Measurements from ENCODE around the gene TFDP2. TPM values are rescaled to one million over a fixed set of nuclear protein-coding genes. Genes with fewer than 3 reads are reported as not detected.

Gene TFDP2
- total RNA-seq, 1 donor, result 93.7 TPM

DNA sequence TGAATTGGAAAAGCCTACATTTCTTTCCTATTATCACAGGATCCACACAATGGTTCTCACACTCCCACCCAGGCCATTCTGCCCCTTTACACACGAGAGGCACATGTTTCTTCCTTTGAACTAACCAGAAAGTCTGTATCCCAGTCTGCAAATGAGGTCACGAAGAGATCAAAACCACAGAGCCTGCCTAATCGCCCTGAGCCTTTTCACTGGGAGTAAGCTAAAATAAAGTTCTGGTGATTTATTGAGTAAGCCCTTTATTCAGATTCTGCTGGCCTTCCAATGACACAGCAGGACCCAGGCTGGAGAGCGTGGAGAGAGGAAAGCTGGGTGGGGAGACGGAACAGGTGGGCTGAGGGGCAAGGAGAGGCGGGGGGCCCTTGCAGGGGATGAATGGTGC is 194.2 kb downstream of the TFDP2 start:
- H3K4me3 ChIP-seq (ENCODE audit: low read depth, low read length), result no peak overlapping the region
- DNase-seq (ENCODE audit: low read depth), result peak; percentile 59
- TF ChIP-seq, protein P1, sequence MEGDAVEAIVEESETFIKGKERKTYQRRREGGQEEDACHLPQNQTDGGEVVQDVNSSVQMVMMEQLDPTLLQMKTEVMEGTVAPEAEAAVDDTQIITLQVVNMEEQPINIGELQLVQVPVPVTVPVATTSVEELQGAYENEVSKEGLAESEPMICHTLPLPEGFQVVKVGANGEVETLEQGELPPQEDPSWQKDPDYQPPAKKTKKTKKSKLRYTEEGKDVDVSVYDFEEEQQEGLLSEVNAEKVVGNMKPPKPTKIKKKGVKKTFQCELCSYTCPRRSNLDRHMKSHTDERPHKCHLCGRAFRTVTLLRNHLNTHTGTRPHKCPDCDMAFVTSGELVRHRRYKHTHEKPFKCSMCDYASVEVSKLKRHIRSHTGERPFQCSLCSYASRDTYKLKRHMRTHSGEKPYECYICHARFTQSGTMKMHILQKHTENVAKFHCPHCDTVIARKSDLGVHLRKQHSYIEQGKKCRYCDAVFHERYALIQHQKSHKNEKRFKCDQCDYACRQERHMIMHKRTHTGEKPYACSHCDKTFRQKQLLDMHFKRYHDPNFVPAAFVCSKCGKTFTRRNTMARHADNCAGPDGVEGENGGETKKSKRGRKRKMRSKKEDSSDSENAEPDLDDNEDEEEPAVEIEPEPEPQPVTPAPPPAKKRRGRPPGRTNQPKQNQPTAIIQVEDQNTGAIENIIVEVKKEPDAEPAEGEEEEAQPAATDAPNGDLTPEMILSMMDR (IDR thresholded peaks at IDR 0.05; ENCODE audit: insufficient read depth, low read depth, low read length), result no peak

DNA sequence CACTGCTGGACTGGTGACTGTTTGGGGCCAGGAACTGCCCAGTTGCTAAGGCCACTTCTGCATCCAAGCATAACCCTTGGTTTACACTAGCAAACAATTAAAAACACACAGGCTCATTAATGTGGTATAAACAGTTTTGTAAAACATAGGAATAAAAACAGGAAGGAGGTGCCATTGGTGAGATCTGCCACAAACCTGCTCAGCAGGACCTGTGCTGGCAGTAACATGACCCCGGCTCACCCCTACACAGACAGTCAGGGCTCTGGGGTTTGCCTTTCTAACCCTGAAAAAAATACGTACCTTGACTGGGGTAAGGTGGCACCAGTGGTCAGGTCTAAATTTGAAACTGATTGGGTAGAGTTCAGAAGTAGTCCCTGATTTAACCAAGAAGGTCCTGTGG is 196.7 kb downstream of the TFDP2 start:
- TF ChIP-seq, protein P1 (IDR thresholded peaks at IDR 0.05; ENCODE audit: insufficient read depth, low read depth, low read length), result no peak
- no peak overlapping the region for H3K4me3 ChIP-seq (ENCODE audit: low read depth, low read length)
- no peak for DNase-seq (ENCODE audit: low read depth)

DNA sequence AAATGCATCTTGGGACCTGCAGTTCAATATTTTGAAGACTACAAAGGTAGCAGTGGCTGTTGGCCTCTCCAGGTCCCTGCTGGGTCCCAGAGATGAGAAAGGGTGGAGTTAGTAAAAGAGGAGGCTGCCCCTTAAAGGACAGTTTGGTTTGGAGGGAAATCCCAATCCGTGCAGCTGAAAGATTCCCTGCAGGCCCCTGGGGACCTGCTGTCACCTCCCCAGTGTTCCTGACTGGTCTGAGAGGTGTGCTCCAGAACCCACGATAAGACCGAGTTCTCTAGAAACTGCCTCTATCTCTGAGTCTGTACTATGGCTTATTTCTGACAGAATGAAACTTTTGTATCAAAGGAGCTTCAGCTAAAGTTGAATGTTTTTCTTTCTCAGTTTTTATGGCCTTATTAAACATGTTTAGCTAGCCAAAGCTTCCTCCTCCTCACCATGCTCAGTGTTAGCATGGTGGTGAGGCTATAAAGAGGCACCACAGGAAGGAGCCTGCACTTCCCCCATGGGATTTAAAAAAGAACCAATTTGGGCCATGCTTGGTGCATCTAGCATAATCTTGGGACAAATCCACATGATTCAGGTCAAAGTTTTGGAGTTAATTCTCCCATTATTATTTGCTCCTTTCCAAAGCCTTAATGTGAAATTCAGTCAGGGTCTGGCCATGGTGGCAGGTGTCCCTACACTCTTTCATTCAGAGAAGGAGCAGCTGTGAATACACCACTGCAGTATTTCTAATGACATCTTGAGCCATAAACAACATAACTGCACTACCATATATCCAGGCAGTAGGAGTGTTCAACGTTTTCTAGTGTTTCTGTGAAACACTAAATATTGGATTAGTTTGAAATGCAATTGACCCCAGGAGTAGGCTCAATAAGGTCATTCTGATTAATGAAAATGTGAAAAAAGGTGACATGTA is 198.5 kb downstream of the TFDP2 start:
- TF ChIP-seq, protein P1 (IDR thresholded peaks at IDR 0.05; ENCODE audit: insufficient read depth, low read depth, low read length), result no peak
- DNase-seq (ENCODE audit: low read depth), result no peak
- H3K4me3 ChIP-seq (ENCODE audit: low read depth, low read length), result no peak overlapping the region

DNA sequence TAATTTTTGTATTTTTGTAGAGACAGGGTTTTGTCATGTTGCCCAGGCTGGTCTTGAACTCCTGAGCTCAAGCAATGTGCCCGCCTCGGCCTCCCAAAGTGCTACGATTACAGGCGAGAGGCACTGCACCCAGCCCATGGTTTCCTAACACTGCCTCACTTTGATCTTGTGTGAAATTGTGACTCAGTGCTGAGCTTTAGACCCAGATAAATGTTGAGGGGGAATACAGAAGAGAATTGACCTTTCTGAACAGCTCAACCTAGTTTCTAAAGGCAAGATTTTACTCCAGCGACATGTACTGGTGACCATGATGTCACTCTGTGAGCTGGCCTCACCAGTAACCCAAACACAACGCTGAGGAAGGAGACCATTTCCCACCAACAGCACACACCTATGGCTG is 199.4 kb downstream of the TFDP2 start:
- DNase-seq (ENCODE audit: low read depth), result no peak
- no peak overlapping the region for H3K4me3 ChIP-seq (ENCODE audit: low read depth, low read length)
- TF ChIP-seq, protein P1 (IDR thresholded peaks at IDR 0.05; ENCODE audit: insufficient read depth, low read depth, low read length), result no peak

DNA sequence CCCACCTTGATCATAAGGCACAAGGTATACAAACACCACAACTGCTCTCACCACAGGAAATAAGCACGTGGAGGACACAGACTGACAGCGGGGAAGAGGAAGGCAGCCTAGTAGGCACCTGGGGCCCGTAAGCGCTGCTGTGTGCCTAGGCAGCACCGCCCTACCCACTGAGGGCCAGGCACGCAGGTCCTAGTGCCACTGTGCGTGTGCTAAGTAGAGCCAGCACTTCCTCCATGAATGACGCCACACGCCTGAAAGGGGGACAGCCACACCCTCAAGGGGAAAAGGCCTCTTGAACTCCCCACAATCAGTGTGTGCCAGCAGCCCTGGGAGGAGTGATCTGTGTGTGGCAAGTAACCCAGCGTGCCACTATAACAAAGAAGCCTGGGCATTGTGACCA is 199.9 kb downstream of the TFDP2 start:
- H3K4me3 ChIP-seq (ENCODE audit: low read depth, low read length), result no peak overlapping the region
- DNase-seq (ENCODE audit: low read depth), result no peak
- TF ChIP-seq, protein P1 (IDR thresholded peaks at IDR 0.05; ENCODE audit: insufficient read depth, low read depth, low read length), result no peak

DNA sequence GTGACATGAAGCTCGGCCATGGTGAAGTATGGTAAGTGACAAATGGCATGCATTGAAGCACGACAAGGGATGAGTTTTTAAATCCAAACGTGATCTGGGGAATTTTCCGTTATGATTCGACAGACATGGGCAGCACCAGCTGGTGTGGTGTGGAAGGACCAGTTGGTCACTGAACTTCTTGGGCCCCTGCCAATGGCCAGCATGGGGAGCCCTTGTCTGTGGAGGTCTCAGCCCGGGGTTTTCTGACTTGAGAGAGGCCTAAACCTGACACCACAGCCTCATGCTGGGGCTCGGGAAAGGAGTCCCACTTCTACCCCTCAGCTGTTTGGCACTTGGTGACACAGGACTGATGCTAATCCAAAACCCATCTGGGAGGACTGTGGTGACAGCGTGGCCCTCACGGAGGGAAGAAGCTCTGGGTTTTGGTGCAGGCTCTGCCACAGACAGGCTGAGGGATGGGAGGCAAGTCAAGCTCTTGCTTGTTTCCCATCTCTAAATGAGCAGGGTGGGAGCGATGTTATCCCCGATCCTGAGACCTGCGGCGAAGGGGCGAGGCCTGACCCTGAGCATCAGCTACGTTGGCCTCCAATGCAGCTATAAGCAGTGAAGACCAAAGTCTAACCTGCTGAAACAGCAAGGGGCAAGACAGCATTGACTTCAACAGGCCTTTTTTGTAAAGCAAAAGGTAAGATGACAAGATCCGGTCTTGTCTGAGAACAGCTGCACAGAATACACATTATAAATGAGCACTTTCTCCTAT is 203.4 kb downstream of the TFDP2 start:
- TF ChIP-seq, protein P1 (IDR thresholded peaks at IDR 0.05; ENCODE audit: insufficient read depth, low read depth, low read length), result no peak
- DNase-seq (ENCODE audit: low read depth), result no peak
- no peak overlapping the region for H3K4me3 ChIP-seq (ENCODE audit: low read depth, low read length)

Data from fibroblast of villous mesenchyme (primary cell).